ENCODE measurements around the gene CNOT8.
"Not testable (repeated sequence)": the region's sequence is repeated elsewhere in the genome, so short reads cannot be mapped to it uniquely, and the experiment has no call there.

Gene CNOT8

GRCh38 chr5:154823605-154824004, 34.8 kb upstream of the CNOT8 start:
- no peak overlapping the region for H3K4me3 ChIP-seq (ENCODE audit: control insufficient read depth, low read depth, low read length)
- no peak for DNase-seq (ENCODE audit: low read depth)
- no peak for TF ChIP-seq CTCF (IDR thresholded peaks at IDR 0.05; ENCODE audit: control insufficient read depth, insufficient read depth, low read depth, low read length, missing control alignments)

GRCh38 chr5:154824070-154824469, 34.4 kb upstream of the CNOT8 start:
- H3K4me3 ChIP-seq (ENCODE audit: control insufficient read depth, low read depth, low read length), result no peak overlapping the region
- DNase-seq (ENCODE audit: low read depth), result no peak
- no peak for TF ChIP-seq CTCF (IDR thresholded peaks at IDR 0.05; ENCODE audit: control insufficient read depth, insufficient read depth, low read depth, low read length, missing control alignments)

DNA sequence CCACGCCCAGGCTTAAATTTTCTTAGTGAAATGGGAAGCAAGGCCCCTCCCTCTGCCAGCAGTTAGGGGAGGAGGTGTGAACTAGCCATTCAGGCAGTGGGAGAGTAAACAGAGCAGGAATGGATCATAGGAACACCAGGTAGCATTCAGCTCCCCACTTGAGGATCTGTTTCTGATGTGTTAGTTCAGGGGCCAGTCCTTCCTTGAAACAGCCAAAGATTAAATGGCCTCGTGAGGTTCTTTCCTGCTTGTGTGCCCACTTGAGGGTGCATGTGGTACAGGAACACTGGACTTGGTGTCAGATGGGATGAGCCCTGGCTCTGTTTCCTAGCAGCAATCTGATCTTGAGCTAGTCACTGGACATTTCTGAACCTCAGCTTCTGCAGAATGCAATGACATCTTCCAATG, 29.2 kb upstream of the CNOT8 start:
- no peak overlapping the region for H3K4me3 ChIP-seq (ENCODE audit: control insufficient read depth, low read depth, low read length)
- DNase-seq (ENCODE audit: low read depth), result no peak
- no peak for TF ChIP-seq CTCF (IDR thresholded peaks at IDR 0.05; ENCODE audit: control insufficient read depth, insufficient read depth, low read depth, low read length, missing control alignments)

DNA sequence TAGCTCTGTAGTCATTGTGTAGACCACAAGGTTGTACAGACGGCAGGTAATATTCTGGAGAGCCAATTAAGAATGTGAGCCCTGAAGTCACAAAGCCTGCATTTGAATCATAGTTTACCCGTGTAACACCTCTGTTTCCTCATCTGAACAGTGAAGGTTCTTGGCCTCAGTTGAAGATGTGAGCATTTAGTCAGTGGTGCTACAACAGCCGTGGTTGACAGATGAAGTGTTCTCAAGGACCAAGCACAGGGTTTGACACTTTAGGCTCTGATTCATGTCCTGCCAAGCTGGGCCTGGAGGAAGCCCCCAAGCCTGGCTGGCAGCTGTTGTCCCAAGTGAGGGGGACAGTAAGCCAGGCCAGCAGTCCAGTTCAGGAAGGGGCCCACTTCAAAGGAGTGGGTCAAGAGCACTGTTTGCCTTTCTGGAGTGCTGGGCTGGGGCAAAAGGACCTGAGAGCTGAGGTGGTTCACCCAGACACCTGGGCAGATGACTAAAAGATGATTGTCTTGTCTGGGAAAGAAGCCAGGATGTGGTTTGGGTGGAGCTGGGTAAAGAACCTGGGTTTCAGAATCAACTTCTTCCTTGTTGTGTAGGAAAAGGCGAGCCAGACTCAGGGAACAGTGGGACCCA, 28.7 kb upstream of the CNOT8 start:
- no peak for DNase-seq (ENCODE audit: low read depth)
- H3K4me3 ChIP-seq (ENCODE audit: control insufficient read depth, low read depth, low read length), result no peak overlapping the region
- no peak for TF ChIP-seq CTCF (IDR thresholded peaks at IDR 0.05; ENCODE audit: control insufficient read depth, insufficient read depth, low read depth, low read length, missing control alignments)

- no peak overlapping the region for H3K4me3 ChIP-seq (ENCODE audit: control insufficient read depth, low read depth, low read length)
- TF ChIP-seq CTCF (IDR thresholded peaks at IDR 0.05; ENCODE audit: control insufficient read depth, insufficient read depth, low read depth, low read length, missing control alignments), result no peak
- DNase-seq (ENCODE audit: low read depth), result no peak
These were observed 28.2 kb upstream of the CNOT8 start for GRCh38 chr5:154830219-154830595.

DNA sequence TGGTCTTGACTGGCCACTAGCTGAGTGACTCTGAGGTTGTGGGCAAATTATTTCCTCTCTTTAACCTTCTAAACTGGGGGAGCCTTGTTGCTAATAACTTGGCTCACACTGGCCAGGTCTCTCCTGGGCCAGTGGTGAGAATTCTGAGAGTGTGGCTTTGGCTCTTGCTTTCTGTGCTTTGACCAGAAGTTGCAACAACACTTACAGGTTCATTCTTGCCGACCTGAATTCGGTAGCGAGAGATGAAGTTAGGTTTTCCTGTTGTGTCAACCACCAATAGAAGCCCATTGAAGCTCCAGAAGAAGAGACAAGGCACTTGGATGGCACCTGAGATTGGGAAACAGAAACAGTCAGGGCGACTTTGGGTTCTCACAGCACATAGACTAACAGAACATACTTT, 27.8 kb upstream of the CNOT8 start:
- no peak for DNase-seq (ENCODE audit: low read depth)
- no peak for TF ChIP-seq CTCF (IDR thresholded peaks at IDR 0.05; ENCODE audit: control insufficient read depth, insufficient read depth, low read depth, low read length, missing control alignments)
- H3K4me3 ChIP-seq (ENCODE audit: control insufficient read depth, low read depth, low read length), result no peak overlapping the region

DNA sequence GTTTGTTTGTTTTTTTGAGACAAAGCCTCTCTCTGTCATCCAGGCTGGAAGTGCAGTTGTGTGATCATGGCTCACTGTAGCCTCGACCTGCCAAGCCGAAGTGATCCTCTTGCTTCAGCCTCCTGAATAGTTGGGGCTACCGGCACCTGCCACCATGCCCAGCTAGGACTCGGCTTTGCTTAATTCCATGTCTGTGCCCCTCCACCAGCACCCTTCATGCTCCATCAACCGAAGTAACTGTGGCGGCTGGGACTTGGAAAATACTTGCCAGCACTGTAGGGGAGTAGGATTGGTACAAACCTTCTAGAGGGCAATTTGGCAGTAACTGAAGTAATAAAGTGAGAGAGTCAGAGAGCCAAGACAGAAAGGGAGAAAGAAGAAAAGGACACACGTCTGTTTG, 27.0 kb upstream of the CNOT8 start:
- no peak overlapping the region for H3K4me3 ChIP-seq (ENCODE audit: control insufficient read depth, low read depth, low read length)
- no peak for TF ChIP-seq CTCF (IDR thresholded peaks at IDR 0.05; ENCODE audit: control insufficient read depth, insufficient read depth, low read depth, low read length, missing control alignments)
- no peak for DNase-seq (ENCODE audit: low read depth)

- H3K4me3 ChIP-seq (ENCODE audit: control insufficient read depth, low read depth, low read length); DNase-seq (ENCODE audit: low read depth): not testable (repeated sequence)
These were observed 25.6 kb upstream of the CNOT8 start for GRCh38 chr5:154832804-154833203.
